ENCODE data around the gene ZC3H7B.

The ZC3H7B gene

GRCh38 chr22:41330169-41330568 is 28.8 kb downstream of the ZC3H7B start:
- no peak for DNase-seq

- DNase-seq, result no peak
Measured at GRCh38 chr22:41332217-41332939, 31.1 kb downstream of the ZC3H7B start.

GRCh38 chr22:41333806-41334205 is 32.5 kb downstream of the ZC3H7B start:
- DNase-seq, result no peak

GRCh38 chr22:41334215-41334614 is 32.9 kb downstream of the ZC3H7B start:
- DNase-seq, result no peak

GRCh38 chr22:41334951-41335635 is 33.8 kb downstream of the ZC3H7B start:
- DNase-seq, result no peak

GRCh38 chr22:41338614-41339212 is 37.4 kb downstream of the ZC3H7B start:
- no peak for DNase-seq

GRCh38 chr22:41339823-41340222 is 38.5 kb downstream of the ZC3H7B start:
- no peak for DNase-seq

- DNase-seq, result no peak
Measured at GRCh38 chr22:41340357-41340756, 39.0 kb downstream of the ZC3H7B start.

- DNase-seq, result no peak
Measured at GRCh38 chr22:41341012-41341411, 39.7 kb downstream of the ZC3H7B start.

- no peak for DNase-seq
Measured at GRCh38 chr22:41341990-41342389, 40.7 kb downstream of the ZC3H7B start.

- no peak for DNase-seq
Measured at GRCh38 chr22:41343300-41343699, 42.0 kb downstream of the ZC3H7B start.

GRCh38 chr22:41343717-41344116 is 42.4 kb downstream of the ZC3H7B start:
- DNase-seq, result no peak

GRCh38 chr22:41344189-41344788 is 43.0 kb downstream of the ZC3H7B start:
- DNase-seq, result no peak

GRCh38 chr22:41345807-41346335 is 44.5 kb downstream of the ZC3H7B start:
- DNase-seq, result no peak

- no peak for DNase-seq
Measured at GRCh38 chr22:41347066-41347859, 45.9 kb downstream of the ZC3H7B start.

GRCh38 chr22:41348964-41349484 is 47.7 kb downstream of the ZC3H7B start:
- DNase-seq, result no peak

GRCh38 chr22:41350087-41350486 is 48.8 kb downstream of the ZC3H7B start:
- no peak for DNase-seq

- DNase-seq, result no peak
Measured at GRCh38 chr22:41351011-41351410, 49.7 kb downstream of the ZC3H7B start.

- no peak for DNase-seq
Measured at GRCh38 chr22:41352058-41352457, 50.7 kb downstream of the ZC3H7B start.

- DNase-seq, result no peak
Measured at GRCh38 chr22:41353862-41354575, 52.7 kb downstream of the ZC3H7B start.

GRCh38 chr22:41354979-41355378 is 53.7 kb downstream of the ZC3H7B start:
- DNase-seq, result no peak

GRCh38 chr22:41355895-41356294 is 54.6 kb downstream of the ZC3H7B start:
- DNase-seq, result no peak

All from activated CD4-positive, CD25-positive, alpha-beta regulatory T cell treated with anti-CD3 and anti-CD28 coated beads, Interleukin-2, amount 50 U/mL, for 72 hours (primary cell).